NOMO-1 (cell line): ENCODE results near the gene ENG.

Experiments
- DNase-seq, 2 experiments: peaks; one replicate each; lab custom pipeline; 2025; ENCODE audit not compliant: unreplicated experiment in 2 of 2; lab: John Stamatoyannopoulos, UW

The ENG gene

GRCh38 chr9:127796225-127796813, 58.1 kb downstream of the ENG start:
- no peak for DNase-seq

GRCh38 chr9:127794001-127794791, 60.3 kb downstream of the ENG start:
- no peak for DNase-seq

GRCh38 chr9:127793093-127793708, 61.3 kb downstream of the ENG start:
- DNase-seq = no peak

- DNase-seq = no peak
Measured at GRCh38 chr9:127792417-127793031, 61.9 kb downstream of the ENG start.

GRCh38 chr9:127791085-127791484, 63.4 kb downstream of the ENG start:
- no peak for DNase-seq

- DNase-seq = no peak
Measured at GRCh38 chr9:127790094-127790855, 64.2 kb downstream of the ENG start.

- DNase-seq = no peak
Measured at GRCh38 chr9:127789179-127789578, 65.3 kb downstream of the ENG start.

GRCh38 chr9:127788337-127789011, 66.0 kb downstream of the ENG start:
- no peak for DNase-seq

- no peak for DNase-seq
Measured at GRCh38 chr9:127786773-127787104, 67.7 kb downstream of the ENG start.

GRCh38 chr9:127785933-127786772, 68.3 kb downstream of the ENG start, which contains the start of gene CDK9:
TSS of gene CDK9 (plus strand) at chr9:127786034. CDS start at chr9:127786149, 115 bp downstream.
- peak; percentile 68 to 88 for DNase-seq

GRCh38 chr9:127785023-127785932, 69.2 kb downstream of the ENG start:
- peak; percentile 82 to 84 for DNase-seq

- peak; percentile 94 to 97 for DNase-seq
Measured at GRCh38 chr9:127783111-127784008, 71.1 kb downstream of the ENG start.

GRCh38 chr9:127781806-127782205, 72.7 kb downstream of the ENG start:
- no peak for DNase-seq

- DNase-seq = peak; percentile 58 to 73
Measured at GRCh38 chr9:127780909-127781308, 73.5 kb downstream of the ENG start.

GRCh38 chr9:127780126-127780885, 74.2 kb downstream of the ENG start:
- DNase-seq = no peak

- peak; percentile 71 to 74 for DNase-seq
Measured at GRCh38 chr9:127779136-127779981, 75.1 kb downstream of the ENG start.
